HEK293T (cell line): ENCODE data around the gene MTOR.
"Not testable (repeated sequence)": the region's sequence is repeated elsewhere in the genome, so short reads cannot be mapped to it uniquely, and the experiment has no call there.

Experiments used
- CTCF ChIA-PET: fragments of 350-600 bp; formaldehyde crosslinking; extraction: SDS; loops from one replicate; lab custom pipeline; 2021; ENCODE audit warnings: antibody characterized with exemption, inconsistent platforms; lab: Yijun Ruan, JAX
- POLR2A ChIA-PET: fragments of 350-600 bp; formaldehyde crosslinking; extraction: SDS; loops from one replicate; lab custom pipeline; 2020; ENCODE audit warnings: antibody characterized with exemption, inconsistent platforms; lab: Yijun Ruan, JAX
- DNase-seq: peaks from one replicate; pipeline ENCODE4 v3.0.0; 2012; ENCODE audit warnings: mixed read lengths; ENCODE audit errors: extremely low spot score
- ARNT ChIP-seq: fragments of 450-650 bp; IDR thresholded peaks from 2 replicates; pipeline ENCODE4 v1.6.1; 2017; ENCODE audit warnings: mild to moderate bottlenecking
- BHLHE40 ChIP-seq: fragments of 450-650 bp; IDR thresholded peaks from 2 replicates; pipeline ENCODE4 v1.6.1; 2016; ENCODE audit warnings: mild to moderate bottlenecking, moderate library complexity, borderline replicate concordance
- CTBP1 ChIP-seq: fragments of 450-650 bp; IDR thresholded peaks from 2 replicates; pipeline ENCODE4 v1.6.1; 2016; ENCODE audit warnings: borderline replicate concordance
- ELF4 ChIP-seq: fragments of 450-650 bp; IDR thresholded peaks from 2 replicates; pipeline ENCODE4 v1.6.1; 2017; ENCODE audit warnings: antibody characterized with exemption
- FOXA1 ChIP-seq: fragments of 450-650 bp; IDR thresholded peaks from 2 replicates; pipeline ENCODE4 v1.6.1; 2016; ENCODE audit warnings: mild to moderate bottlenecking
- FOXK2 ChIP-seq: fragments of 450-650 bp; IDR thresholded peaks from 2 replicates; pipeline ENCODE4 v1.6.1; 2016; ENCODE audit warnings: mild to moderate bottlenecking
- FOXM1 ChIP-seq: fragments of 450-650 bp; IDR thresholded peaks from 2 replicates; pipeline ENCODE4 v1.6.1; 2017; ENCODE audit warnings: mild to moderate bottlenecking, borderline replicate concordance
- HDGF ChIP-seq: fragments of 450-650 bp; IDR thresholded peaks from 2 replicates; pipeline ENCODE4 v1.6.1; 2017; ENCODE audit warnings: antibody characterized with exemption, borderline replicate concordance
- L3MBTL2 ChIP-seq: fragments of 450-650 bp; conservative IDR thresholded peaks from 2 replicates; pipeline ENCODE4 v1.6.1; 2016; ENCODE audit warnings: mild to moderate bottlenecking
- LEF1 ChIP-seq: fragments of 450-650 bp; IDR thresholded peaks from 2 replicates; pipeline ENCODE4 v1.6.1; 2017; ENCODE audit warnings: mild to moderate bottlenecking, borderline replicate concordance
- NFRKB ChIP-seq: fragments of 450-650 bp; IDR thresholded peaks from 2 replicates; pipeline ENCODE4 v1.6.1; 2016; ENCODE audit warnings: mild to moderate bottlenecking, moderate library complexity
- PKNOX1 ChIP-seq: fragments of 450-650 bp; IDR thresholded peaks from 2 replicates; pipeline ENCODE4 v1.6.1; 2016
- SP1 ChIP-seq: fragments of 450-650 bp; IDR thresholded peaks from 2 replicates; pipeline ENCODE4 v1.6.1; 2017
- SUZ12 ChIP-seq: fragments of 450-650 bp; IDR thresholded peaks from 2 replicates; pipeline ENCODE4 v1.6.1; 2016; ENCODE audit warnings: mild to moderate bottlenecking
- TARDBP ChIP-seq: fragments of 450-650 bp; IDR thresholded peaks from 2 replicates; pipeline ENCODE4 v1.6.1; 2016
- ZNF384 ChIP-seq: fragments of 450-650 bp; IDR thresholded peaks from 2 replicates; pipeline ENCODE4 v1.6.1; 2016

Gene MTOR

DNA sequence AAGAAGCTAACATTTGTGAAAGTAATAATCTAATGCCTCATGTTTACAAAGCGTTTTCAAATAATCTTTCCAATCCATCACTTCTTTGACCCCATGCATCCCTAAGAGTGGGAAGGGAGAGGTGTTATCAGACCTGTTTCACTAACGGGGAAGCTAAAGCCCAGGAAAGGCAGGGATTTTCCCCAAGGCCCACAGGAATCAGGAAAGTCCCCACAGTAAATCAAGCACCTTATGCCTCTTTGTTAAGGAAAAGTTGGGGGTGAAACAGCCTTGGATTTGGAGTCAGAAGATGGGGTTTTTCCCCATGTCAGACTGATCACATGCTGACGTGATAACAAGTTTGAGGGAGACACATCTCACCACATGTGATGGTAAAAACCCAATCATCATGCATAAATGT is 93.1 kb downstream of the MTOR start:
- no peak for DNase-seq
- POLR2A ChIA-PET: no interaction called here
- CTCF ChIA-PET: no interaction called here
- TF ChIP-seq SUZ12: no peak
- no peak for TF ChIP-seq TARDBP
- no peak for TF ChIP-seq BHLHE40
- no peak for TF ChIP-seq SP1
- TF ChIP-seq ELF4: no peak
- TF ChIP-seq NFRKB: no peak
- no peak for TF ChIP-seq FOXM1
- TF ChIP-seq HDGF: no peak
- TF ChIP-seq ZNF384: no peak
- no peak for TF ChIP-seq FOXA1

DNA sequence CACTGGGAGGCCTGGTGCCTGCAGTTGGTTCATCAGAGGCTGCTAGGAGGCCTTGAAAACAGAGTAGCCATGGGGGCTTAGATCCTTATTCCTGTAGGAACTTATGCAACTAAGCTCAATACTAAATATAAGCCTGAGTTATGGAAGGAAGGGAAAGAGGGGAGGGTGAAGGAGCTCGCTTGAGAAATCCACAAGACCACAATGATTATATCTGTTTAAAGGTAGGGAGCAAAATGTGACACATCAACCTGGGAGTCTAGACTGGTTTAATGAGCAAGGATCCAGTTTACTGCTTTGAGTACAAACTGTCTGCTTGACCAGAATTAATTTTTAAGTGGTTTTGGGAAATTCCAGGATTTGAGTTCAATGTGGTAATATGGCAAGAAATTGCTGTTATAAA is 93.6 kb downstream of the MTOR start:
- CTCF ChIA-PET: no interaction called here
- DNase-seq: no peak
- no peak for TF ChIP-seq SP1
- no peak for TF ChIP-seq ARNT
- no peak for TF ChIP-seq L3MBTL2
- TF ChIP-seq BHLHE40: no peak
- no peak for TF ChIP-seq HDGF
- no peak for TF ChIP-seq LEF1
- TF ChIP-seq NFRKB: no peak
- no peak for TF ChIP-seq CTBP1
- no peak for TF ChIP-seq PKNOX1
- TF ChIP-seq FOXA1: no peak
- no peak for TF ChIP-seq ELF4
- TF ChIP-seq FOXK2: no peak
- TF ChIP-seq FOXM1: no peak
- POLR2A ChIA-PET: no interaction called here

DNA sequence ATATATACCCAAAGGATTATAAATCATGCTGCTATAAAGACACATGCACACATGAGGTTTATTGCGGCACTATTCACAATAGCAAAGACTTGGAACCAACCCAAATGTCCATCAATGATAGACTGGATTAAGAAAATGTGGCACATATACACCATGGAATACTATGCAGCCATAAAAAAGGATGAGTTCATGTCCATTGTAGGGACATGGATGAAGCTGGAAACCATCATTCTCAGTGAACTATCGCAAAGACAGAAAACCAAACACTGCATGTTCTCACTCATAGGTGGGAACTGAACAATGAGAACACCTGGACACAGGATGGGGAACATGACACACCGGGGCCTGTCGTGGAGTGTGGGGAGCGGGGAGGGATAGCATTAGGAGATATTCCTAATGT is 95.6 kb downstream of the MTOR start:
- CTCF ChIA-PET, POLR2A ChIA-PET, DNase-seq: not testable (repeated sequence)

GRCh38 chr1:11162752-11163151 is 99.6 kb downstream of the MTOR start:
- POLR2A ChIA-PET, DNase-seq, CTCF ChIA-PET: not testable (repeated sequence)

DNA sequence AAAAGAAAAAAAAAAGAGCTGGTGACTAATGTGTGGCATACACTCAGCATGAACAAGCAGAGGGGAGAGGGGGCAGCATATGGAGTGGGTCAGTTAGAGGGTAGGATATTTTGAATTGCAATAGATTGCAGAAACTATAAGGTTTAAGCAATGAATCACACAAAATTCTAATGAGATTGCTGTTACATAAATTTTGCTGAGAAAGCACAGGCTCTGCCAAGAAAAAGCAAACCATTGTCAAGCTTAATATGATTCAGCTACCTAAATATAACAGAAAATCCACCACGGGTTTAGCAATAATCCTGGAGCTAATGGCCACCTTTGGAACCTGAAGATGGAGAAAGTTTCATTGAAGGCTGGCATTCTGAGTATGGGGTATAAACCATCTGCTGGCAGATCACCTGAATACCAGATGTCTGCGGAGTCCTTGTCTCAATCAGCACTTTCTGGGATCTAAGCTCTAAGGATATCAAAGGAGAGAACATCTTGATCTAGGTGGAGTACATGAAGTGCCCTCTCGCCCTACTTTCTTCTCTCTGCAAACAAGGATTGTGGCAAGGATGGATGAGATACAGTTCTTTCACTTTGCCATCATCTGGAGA is 103.5 kb downstream of the MTOR start:
- no peak for TF ChIP-seq ARNT
- no peak for TF ChIP-seq FOXK2
- no peak for TF ChIP-seq ZNF384
- no peak for TF ChIP-seq PKNOX1
- TF ChIP-seq FOXA1: no peak
- no peak for TF ChIP-seq TARDBP
- TF ChIP-seq BHLHE40: no peak
- TF ChIP-seq LEF1: no peak
- no peak for TF ChIP-seq L3MBTL2
- TF ChIP-seq FOXM1: no peak
- no peak for TF ChIP-seq HDGF
- TF ChIP-seq ELF4: no peak
- CTCF ChIA-PET: interaction anchor here (0.6 kb wide), 1 partner anchor 13 kb away, joined by 3 read pairs; no protein-coding TSS in a partner anchor
- no peak for DNase-seq
- POLR2A ChIA-PET: no interaction called here

GRCh38 chr1:11158291-11158690 is 104.1 kb downstream of the MTOR start:
- POLR2A ChIA-PET: no interaction called here
- CTCF ChIA-PET: interaction anchor here (0.6 kb wide), 2 partner anchors 14 to 561 kb away, joined by 3 read pairs; no protein-coding TSS in a partner anchor

GRCh38 chr1:11157867-11158266 is 104.5 kb downstream of the MTOR start:
- TF ChIP-seq ELF4 (no peak), FOXM1 (no peak), FOXK2 (no peak), ZNF384 (no peak), HDGF (no peak), LEF1 (no peak), L3MBTL2 (no peak), SP1 (no peak), ARNT (no peak), TARDBP (no peak), BHLHE40 (no peak), SUZ12 (no peak), NFRKB (no peak)
- CTCF ChIA-PET: interaction anchor here (0.6 kb wide), 1 partner anchor 561 kb away, joined by 3 read pairs; no protein-coding TSS in a partner anchor
- no peak for DNase-seq
- POLR2A ChIA-PET: no interaction called here

More at GRCh38 chr1:11158291-11158690, 104.1 kb downstream of the MTOR start:
- TF ChIP-seq HDGF: no peak
- TF ChIP-seq ELF4: no peak
- TF ChIP-seq NFRKB: no peak
- TF ChIP-seq L3MBTL2: no peak
- no peak for TF ChIP-seq CTBP1
- DNase-seq: no peak

DNA sequence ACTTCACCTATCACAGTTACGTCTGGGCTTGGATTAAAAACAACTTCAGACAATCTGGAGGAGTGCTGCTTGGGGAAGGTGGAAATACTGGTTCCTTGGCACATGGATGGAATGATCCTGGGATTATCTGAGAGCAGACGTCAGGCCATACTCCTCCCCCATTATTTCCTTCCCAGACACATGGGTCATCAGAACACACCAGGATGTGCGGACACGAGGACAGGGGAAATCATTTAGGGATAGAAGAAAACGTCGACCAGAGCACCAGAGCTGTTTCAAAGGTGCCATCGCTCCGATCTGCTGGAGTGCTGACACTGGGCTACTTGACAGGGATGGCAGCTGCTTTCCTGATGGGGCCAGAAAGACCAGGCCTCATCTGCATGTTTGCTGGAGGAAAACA is 105.0 kb downstream of the MTOR start:
- DNase-seq: no peak
- TF ChIP-seq L3MBTL2: no peak
- no peak for TF ChIP-seq ARNT
- no peak for TF ChIP-seq HDGF
- TF ChIP-seq FOXK2: no peak
- POLR2A ChIA-PET: no interaction called here
- CTCF ChIA-PET: no interaction called here
